HG02981 (cell line): Measurements from ENCODE around the gene SLC1A3.
A peak's percentile ranks its signal among the peaks of the same experiment; 100 is the strongest.

Experiments used
- ATAC-seq: cut with Tn5 transposase; IDR thresholded peaks from one replicate; pipeline ENCODE4 v1.9.1; 2021; ENCODE audit warnings: mild to moderate bottlenecking, moderate library complexity; ENCODE audit not compliant: unreplicated experiment

The SLC1A3 gene

DNA sequence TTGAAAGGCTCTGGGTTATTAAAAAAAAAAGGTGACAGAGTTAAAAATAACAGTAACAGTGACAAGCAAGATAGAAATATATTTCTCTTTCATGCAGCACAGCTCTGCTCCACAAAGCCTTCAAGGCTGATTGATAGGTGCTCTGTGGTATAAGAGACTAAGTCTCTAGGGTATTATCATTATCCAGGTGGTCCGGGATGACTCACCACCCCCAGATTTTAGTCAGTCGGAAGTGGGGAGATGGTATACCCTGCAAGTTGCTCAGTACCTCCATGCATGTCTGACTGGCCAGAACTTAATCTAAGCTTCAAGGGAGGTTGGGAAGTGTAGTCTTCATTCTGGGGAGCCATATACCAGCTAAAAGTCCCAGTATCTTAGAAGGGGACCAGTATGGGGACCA lies 76.1 kb downstream of the SLC1A3 start:
- ATAC-seq, result no peak

DNA sequence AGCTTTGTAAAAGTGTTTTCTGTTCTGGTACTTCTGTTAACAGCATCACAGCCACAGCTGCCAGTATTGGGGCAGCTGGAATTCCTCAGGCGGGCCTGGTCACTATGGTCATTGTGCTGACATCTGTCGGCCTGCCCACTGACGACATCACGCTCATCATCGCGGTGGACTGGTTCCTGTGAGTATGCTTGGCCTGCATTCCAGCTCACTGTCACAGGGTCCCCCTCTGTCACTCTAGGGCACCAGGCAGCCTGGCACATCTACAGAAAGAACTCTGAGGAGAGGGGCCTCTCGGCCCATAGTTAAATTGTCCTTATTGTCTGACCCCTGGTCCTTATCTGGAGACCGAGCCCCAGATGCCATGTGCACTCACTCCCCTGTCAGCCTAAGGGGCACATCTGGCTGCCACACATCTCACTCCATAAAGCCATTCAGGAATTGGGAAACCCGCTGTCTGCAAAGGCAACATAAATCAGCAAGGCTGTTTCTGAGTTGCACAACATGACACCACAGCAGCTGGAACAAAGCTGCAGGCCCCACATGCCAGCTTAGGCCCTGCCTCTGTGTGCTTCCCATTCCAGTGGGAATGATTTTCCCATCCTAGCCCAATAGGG lies 77.5 kb downstream of the SLC1A3 start:
- ATAC-seq, result no peak

DNA sequence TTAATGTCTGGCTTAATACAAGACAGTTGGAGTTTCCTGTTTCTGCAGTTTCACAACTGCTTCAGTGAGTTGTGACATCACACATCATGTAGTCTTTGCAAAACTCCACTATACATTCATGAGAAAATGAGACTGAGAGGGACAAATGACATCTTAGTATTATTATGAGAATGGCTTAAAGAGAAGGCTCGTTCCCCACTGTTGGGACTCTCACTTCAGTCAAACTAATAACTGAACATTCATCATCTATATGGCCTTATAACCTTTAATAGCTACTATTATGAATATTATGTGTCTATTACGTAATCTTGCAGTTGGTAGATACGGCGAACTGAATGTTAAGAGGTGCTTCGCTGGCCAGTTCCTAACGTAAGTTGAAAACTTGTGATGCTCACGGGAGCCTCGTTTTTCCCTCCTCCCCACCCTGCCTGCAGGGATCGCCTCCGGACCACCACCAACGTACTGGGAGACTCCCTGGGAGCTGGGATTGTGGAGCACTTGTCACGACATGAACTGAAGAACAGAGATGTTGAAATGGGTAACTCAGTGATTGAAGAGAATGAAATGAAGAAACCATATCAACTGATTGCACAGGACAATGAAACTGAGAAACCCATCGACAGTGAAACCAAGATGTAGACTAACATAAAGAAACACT lies 79.4 kb downstream of the SLC1A3 start:
- ATAC-seq, result peak; percentile 29

DNA sequence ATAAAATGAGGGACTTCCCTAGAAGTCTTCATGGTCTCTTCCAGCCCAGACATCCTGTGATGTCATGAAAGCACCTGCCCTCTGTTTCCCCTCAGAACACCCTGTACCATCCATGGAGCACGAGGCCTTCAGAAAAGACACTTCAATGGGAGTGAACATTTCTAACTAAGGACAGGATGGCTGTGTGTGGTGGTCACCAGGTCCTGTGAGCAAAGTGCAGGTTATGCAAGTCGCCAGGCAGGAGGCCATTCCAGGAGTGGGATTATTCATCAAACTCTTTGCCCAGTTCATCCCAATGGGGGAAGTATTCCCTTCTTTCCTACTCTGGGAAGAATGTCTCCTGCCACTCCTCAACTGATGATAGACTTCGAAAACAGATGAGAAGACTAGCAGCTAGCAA lies 80.5 kb downstream of the SLC1A3 start:
- ATAC-seq, result no peak

DNA sequence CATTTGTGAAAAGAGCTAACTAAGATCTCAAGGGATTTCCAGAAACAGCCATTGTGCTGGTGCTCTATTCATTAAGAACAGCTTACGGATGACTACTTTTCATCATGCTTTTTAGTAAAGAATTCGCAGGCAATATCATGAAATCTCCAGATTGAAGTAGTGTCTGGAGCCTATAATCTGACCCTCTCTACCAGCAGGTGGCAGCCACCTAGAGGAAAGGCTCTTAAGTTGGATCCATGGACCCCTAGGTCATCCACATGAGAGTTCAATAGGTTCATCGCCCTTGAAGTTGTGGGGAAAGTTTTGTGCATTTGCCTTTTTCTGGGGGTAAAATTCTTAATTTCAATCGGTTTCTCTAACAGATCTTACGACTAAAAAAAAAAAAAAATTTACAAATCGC lies 82.3 kb downstream of the SLC1A3 start:
- ATAC-seq, result no peak

DNA sequence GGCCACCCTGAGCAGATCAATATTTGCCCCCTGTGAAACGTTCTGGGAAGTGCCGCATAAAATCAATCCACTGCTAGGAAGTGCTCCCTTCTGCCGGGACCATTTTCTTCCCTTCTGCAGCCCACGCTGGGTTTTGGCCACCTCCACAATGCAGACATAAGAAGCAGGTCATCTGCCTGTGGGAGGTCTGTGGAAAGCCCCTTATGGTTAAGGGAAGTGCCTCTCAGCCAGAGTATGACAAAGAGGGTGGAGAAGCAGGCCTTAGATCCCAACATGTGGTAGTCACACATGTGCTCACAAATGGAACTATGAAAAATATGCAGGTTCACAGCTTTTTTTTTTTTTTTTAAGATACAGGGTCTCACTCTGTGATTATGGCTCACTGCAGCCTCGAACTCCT lies 82.8 kb downstream of the SLC1A3 start:
- ATAC-seq, result no peak

DNA sequence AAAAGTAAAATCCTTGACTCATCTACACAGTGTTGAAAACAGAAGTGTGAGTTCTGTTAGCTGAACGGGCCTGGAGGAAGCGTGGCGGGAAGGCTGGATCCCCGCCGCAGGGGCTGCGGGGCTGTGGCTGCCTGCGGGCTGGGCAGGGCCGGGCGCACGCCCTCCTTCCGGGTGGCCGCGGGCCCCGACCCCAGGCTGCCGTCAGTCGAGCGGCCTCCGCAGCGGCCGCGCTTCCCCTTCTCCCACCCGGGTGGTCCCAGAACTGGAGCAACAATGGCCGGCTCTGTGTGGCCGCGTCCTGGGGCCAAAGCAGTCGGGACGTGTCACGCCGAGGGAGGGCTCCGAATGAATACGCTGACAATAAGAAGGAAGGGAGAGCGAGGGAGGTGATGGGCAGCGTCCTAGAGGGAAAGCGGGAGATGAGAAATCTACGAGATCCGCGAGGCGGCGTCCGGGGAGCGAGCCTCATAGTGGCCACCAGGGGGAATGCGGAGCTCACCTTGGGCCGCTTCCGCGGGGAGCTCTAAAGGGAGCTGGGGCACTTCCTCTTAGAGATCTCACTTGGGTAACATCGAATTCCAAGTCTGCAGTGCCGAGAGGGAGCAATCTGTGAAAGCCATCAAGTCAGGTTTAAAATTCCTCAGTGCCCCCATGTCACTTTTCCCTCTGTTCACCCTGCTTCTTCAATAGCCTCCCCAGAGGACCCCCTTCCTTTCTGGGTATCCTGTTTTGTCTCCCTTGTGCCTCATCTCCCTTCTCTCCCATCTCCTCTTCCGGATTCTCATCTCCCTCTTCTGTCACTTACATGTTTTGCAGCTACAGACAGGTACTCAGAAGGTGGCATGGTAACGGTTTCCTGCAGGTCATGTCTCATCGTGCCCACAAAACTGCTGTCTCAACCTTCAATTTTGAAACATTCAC lies 83.9 kb downstream of the SLC1A3 start:
- peak; percentile 74 for ATAC-seq

DNA sequence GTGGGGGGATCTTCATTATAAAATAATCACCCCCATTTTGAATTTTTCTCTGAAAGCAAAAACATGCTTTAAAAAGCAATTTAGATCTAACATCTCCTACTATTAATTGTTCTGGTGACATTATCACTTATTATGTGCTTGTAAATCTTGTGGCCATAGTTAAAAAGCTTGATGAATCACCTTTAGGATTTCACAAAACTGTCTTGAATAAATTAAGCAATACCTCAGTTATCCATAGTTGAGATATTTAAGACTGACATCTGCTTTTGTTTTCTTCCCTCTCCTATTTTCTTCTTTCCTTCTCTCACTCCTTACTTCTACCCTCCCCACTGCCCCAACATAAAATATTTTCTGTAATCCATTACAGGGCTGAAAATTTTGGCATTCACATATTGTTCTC lies 84.8 kb downstream of the SLC1A3 start:
- no peak for ATAC-seq

DNA sequence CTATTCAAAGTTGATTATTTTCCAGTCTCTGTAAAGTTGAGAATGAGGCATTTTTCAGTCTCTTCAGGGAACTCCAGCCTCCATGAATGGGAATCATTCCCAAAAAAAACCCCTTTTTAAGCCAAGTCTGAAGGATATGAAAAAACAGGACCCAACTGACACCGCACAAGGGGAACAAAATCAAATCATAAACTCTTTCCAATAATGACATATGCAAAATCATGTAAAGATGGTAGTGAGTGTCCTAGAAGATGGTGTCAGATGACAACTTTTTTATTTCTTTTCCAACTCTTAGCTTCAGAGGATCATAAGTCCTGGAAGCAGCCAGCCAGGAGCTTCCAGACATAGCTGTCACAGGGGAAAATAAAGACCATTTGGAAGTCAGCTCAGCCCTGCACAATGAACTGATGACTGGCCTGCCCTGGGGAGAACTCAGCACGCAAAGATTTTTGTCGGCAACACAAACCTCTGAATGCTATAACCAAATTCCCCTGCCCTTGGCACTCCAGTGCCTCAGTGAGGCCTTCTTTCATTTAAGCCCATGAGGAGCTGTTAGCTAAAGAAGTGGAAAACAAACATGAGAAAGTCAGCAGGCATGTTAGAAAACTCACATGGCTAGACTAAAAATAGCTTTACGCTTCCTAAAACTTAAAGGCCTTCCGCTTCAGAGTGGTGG lies 85.4 kb downstream of the SLC1A3 start:
- no peak for ATAC-seq

DNA sequence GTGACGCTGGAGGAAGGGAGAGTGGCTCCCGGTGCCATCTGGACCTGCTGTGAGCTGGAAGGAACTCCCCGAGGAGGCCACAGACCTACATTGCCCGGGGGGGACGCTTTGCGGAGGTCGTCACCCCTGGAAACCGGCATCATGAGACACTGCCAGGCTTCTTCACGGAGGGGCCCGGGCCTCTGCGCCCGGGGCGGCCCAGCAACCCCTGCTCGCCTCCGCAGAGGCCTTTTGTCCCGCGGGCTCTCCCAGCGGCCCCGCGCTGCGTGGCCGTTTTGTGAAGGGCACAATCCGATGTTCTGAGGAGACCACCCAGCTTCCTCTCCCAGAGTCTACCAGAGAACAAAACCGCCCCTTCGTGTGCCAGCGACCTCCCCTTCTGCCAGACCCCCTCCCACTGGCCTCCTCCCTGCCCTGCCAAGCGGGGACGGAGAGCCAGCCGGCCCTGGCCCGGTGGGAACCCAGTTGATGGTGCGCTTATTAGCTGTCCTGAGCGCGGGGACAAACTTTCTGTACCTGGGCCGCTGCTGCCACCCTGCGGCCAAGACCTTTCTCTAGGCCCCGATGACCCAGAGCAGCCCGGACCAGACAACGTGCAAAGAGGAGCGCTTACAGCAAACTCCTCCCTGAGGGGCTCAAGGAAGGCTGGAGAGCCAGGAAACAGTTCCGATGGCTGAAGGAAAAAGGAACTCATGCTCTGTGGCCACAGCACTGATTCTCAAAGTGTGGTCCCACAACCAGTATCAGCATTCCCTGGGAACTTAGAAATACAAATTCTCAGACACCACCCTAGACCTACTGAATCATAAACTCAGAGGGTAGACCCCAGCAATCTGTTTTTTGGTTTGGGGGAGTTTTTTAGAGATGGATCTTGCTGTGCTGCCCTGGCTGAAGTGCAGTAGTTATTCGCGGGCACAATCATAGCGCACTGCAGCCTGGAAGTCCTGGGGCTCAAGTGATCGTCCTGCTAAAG lies 86.7 kb downstream of the SLC1A3 start:
- peak; percentile 60 for ATAC-seq

DNA sequence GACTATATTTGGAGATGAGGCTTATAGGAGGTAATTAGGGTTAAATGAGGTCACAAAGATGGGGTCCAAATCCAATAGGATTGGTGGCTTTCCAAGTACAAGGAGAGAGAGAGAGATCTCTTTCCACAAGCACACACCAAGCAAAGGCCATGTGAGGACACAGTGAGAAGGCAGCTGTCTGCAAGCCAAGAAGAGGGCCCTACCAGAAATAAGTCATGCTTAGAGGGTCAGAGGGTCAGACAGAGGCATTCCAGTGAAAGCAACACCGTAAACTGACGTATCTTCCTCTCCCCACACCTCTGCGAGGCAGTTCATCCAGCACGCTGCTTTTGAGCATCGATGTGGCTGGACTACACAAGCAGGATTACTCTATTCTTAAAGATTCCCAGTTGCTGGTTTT lies 87.9 kb downstream of the SLC1A3 start:
- ATAC-seq, result no peak

DNA sequence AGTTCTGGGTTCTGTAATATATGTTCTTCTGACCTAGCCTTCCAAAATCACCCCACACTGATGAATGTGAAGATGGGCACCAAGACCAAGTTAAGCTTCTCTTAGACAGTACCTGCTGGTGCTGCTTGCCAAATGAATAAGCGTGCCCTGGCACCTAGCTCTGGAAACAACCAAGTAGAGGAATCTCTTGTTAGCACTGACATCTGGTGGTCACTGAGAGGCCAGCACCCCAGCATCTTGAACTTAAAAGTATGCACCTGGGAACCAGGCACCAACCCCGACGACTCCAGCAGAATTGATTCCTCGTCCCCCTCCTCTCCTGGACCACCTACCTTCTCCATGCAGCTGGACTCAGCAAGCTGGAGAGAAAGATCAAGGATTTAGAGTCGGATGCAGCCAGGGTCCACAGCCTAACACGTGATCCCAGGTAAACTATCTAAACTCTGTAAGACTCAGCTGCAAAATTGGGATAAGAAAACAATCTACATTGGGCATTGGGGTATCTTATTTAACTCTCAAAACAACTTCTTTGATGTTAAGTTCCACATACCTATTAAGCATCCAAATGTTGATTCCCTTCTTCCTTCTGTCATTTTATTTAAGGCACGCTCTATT lies 89.8 kb downstream of the SLC1A3 start:
- ATAC-seq, result peak; percentile 44

DNA sequence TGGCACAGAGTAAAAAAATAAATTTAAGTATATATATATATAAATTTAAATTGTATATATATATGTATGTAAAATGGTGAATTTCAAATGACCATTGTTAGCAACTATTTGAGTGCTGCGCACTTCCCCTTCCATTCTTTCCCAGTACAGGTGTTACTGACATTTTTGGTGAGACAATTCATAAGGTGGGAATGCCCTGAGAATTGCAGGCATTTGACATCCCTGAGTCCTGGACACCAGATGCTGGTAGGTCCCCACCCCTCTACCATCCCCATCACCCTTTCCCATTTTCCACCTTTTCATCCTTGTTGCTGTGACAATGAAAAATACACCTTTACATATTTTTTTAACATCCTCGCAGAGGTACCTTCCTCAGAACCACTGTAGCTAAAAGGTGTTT lies 91.6 kb downstream of the SLC1A3 start:
- no peak for ATAC-seq

DNA sequence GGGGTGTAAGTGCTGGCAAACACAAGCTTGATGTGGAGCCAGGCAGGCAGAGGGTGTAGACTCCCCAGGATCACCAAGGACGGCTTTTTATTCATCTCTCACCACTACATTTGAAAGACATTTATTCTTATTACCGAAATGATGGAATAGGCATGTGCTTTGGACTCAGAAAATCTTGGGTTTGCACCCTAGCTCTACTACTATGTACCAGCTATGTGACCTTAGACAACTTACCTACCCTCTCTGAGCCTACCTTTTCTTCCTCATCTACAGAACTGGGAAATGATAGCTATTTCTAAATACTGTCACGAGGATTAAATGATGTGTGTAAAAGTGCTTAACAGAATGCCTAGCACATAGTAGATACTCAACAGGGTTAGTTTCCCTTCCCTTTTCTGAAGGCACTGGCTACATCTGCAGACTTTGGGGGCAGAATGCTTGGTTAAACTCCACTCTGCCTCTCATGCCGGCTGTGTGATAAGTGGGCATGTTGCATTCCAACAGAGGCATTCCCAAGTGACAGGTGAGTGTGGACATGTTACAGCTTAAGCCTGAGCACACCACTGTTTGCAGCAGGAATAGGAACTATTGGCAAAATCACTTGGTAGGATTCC lies 94.8 kb downstream of the SLC1A3 start:
- ATAC-seq, result peak; percentile 91

DNA sequence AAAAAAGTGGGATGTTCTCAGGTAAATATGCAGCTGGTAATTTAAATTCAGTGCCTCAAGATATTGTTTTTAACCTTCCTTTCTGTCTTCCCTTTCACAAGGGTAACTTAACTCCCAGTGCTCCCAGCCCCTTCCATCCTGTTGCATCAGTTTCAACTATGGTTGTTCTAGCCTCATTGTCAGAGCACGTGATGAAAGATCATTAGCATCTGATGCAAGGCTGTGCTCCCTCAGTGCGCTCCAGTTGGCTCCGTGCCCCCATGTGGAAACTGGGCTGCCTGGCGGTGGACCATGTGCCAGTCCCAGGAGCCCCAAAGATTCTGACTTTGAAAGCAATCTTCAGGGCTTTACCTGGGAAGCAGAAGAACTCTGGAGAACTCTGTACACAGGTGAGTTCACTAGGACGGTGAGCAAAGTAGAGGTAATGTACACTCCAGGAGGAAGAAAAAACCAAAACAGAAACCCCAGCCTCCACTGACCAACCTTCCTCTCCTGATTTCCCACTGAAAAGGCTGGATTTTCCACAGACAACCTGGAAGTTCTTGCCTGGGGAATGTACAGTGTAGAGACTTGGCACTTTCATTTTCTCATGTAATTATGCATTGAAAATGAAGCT lies 96.9 kb downstream of the SLC1A3 start:
- no peak for ATAC-seq

DNA sequence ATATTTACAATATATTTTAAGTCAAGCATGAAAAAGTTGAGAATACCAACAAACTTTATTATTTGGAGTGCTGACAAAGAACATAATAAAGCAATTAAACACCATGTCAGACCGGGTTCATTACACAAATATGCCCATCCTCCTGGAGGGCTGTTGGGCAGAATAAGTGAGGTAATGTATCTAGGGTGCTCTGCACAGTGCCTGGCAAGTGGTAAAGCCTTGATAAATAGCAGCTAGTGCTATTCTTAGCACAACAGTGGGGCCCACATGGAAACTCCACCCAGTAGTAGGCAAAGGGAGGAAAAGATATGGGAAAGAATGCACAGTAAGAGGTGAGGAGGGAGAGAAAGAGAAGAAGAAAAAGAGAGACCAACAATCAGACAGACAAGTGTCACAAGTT lies 97.7 kb downstream of the SLC1A3 start:
- ATAC-seq, result no peak

DNA sequence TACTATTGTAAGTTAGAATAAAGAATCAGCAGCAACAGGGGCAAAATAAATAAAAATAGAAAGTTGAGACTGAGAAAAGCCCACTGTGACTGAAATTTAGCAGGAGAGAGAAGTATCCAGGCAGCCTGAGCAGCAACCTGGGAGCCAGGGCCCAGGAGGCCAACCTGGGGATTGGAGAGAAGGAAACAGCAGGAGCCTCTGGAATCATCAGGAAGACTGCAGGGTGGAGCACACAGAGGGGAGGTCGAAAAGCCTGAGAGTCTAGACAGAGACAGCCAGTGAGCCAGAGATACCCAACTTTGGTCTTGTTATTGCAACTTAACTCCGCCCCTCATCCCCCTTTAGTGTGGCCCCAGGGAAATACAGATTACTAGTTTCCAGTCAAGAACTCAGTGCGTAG lies 98.6 kb downstream of the SLC1A3 start:
- no peak for ATAC-seq

DNA sequence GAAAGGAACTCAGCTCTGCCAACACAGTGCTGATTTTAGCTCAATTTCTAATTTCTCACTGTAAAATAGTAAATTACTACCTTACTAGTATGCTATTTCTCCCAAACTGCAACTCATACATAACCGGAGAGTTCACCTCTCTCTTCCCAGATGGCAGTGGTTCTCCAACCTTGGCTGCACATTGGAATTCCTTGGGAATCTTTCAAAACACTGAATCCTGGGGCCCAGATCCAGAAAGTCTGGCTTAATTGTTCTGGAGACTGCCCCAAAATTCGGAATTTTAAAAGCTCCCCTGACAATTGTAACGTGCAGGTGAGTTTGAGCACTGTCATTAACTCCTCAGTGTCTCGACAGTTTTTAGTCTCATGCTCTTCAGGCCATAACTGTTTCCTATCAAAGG lies 100.3 kb downstream of the SLC1A3 start:
- ATAC-seq, result no peak

DNA sequence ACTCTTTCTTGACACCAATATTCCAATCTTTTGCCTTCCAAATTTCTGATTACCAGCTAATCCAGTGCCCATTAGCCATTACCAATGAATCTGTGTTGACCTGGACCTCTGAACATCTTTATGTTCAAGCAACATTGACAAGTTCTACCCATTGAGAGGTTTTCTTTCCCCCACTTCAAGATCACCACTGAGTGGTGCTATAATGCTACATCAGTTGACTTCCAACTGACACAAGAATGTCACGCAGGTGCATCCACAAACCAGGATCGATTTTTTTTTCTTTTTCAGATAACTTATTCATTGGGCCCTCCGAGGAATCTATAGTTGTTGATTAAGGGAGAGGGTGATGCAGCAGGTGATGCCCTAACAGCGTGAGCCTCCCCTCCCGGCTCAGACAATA lies 102.6 kb downstream of the SLC1A3 start:
- no peak for ATAC-seq
